Upper lobe of left lung (tissue), 6 donors: Measurements from ENCODE around the gene SLC25A15. TPM values are rescaled to one million over a fixed set of nuclear protein-coding genes. Genes with fewer than 3 reads are reported as not detected.

ENCODE experiments used
- ATAC-seq, 2 donors: fragments of 200-7000 bp; cut with Tn5 transposase; one replicate each; pipeline ENCODE4 v1.9.1; 2022; ENCODE audit warnings: mild to moderate bottlenecking in 2 of 2, moderate library complexity in 2 of 2; ENCODE audit not compliant: low FRiP score in 2 of 2
- DNase-seq, 2 donors: peaks; one replicate each; pipeline ENCODE4 v3.0.0-alpha.2; 2019 to 2020
- H3K27ac ChIP-seq, 4 donors: fragments of 200-600 bp; sonication (generic); one replicate each; pipeline ENCODE4 v1.5.1; 2016 to 2019
- H3K27me3 ChIP-seq, 4 donors: fragments of 200-600 bp; sonication (generic); one replicate each; pipeline ENCODE4 v1.5.1; 2017 to 2019
- H3K36me3 ChIP-seq, 4 donors: fragments of 200-600 bp; sonication (generic); one replicate each; pipeline ENCODE4 v1.5.1; 2016 to 2019
- H3K4me1 ChIP-seq, 4 donors: fragments of 200-600 bp; sonication (generic); one replicate each; pipeline ENCODE4 v1.5.1; 2018 to 2019
- H3K4me3 ChIP-seq, 4 donors: fragments of 200-600 bp; sonication (generic); one replicate each; pipeline ENCODE4 v1.5.1; 2017 to 2019; ENCODE audit warnings: mild to moderate bottlenecking in 2 of 4, moderate library complexity in 1 of 4
- H3K9me3 ChIP-seq, 4 donors: fragments of 200-600 bp; sonication (generic); one replicate each; pipeline ENCODE4 v1.5.1; 2018 to 2019
- CTCF ChIP-seq, 6 experiments: fragments of 450-650 bp in 4 of 6; fragments of 200-600 bp in 2 of 6; sonication (generic) in 2 of 6; IDR thresholded peaks; one replicate each; pipeline ENCODE4 v1.5.1; 2016 to 2019; ENCODE audit warnings: antibody characterized with exemption in 6 of 6
- EP300 ChIP-seq, 4 donors: sonication (generic); formaldehyde crosslinking; IDR thresholded peaks; one replicate each; pipeline ENCODE4 v1.5.1; 2017; ENCODE audit warnings: antibody characterized with exemption in 4 of 4, control low read depth in 2 of 4
- POLR2A ChIP-seq, 4 donors: fragments of 450-650 bp; IDR thresholded peaks; one replicate each; pipeline ENCODE4 v1.5.1; 2016 to 2017; ENCODE audit warnings: antibody characterized with exemption in 4 of 4, mild to moderate bottlenecking in 2 of 4
- POLR2AphosphoS5 ChIP-seq, 2 donors: sonication (generic); formaldehyde crosslinking; IDR thresholded peaks; one replicate each; pipeline ENCODE4 v1.5.1; 2017; ENCODE audit warnings: antibody characterized with exemption in 2 of 2
- WGBS, 2 donors: methylation state at CpG; one replicate each; pipeline ENCODE4 v1.1.5; 2017 to 2018; 5-methylcytosine and 5-hydroxymethylcytosine counted together
- total RNA-seq, 6 donors: library from RNA; depleted of rRNA in 4 of 6; stranded (reverse); fragments of >200 nt in 4 of 6; gene quantifications; one replicate each; pipeline versions ENCODE4 v1.1.0 to v1.2.1, GENCODE V29; 2016 to 2021
- donor health status: DM: no; HTN: no; CAD: no; lungs with moderate emphysema.
- donor health status: DM: no; HTN: yes; CAD: no; lungs with severe emphysema.

Gene SLC25A15
- total RNA-seq, 6 donors from 2014 or later: 4.7 to 9.9 (median 5.8) TPM; not detected in 1

- Histone ChIP-seq H3K9me3 (no peaks in the 10 kb centered on the region), H3K27ac (peak overlapping the region in 2 of 4 donors; percentile 50 to 69), H3K4me3 (no peak overlapping the region), H3K4me1 (peaks cover 6 to 22% (median 13%) of the 10 kb centered on the region in 4 donors), H3K27me3 (no peaks in the 10 kb centered on the region), H3K36me3 (no peaks in the 10 kb centered on the region)
- no peak for DNase-seq
- WGBS, 2 donors: 65 to 79% methylated on average over 7 of the region's 7 CpGs
- no peak for ATAC-seq
- TF ChIP-seq EP300 (IDR thresholded peaks at IDR 0.05): no peak
- TF ChIP-seq CTCF (IDR thresholded peaks at IDR 0.05): no peak
- TF ChIP-seq POLR2AphosphoS5 (IDR thresholded peaks at IDR 0.05): no peak
These were observed 13.2 kb upstream of the SLC25A15 start for GRCh38 chr13:40776232-40776631.

GRCh38 chr13:40776681-40777165 is 12.7 kb upstream of the SLC25A15 start:
- TF ChIP-seq EP300 (IDR thresholded peaks at IDR 0.05): no peak
- TF ChIP-seq POLR2AphosphoS5 (IDR thresholded peaks at IDR 0.05): no peak
- no peak for TF ChIP-seq CTCF (IDR thresholded peaks at IDR 0.05)
- TF ChIP-seq POLR2A (IDR thresholded peaks at IDR 0.05): no peak
- WGBS, 2 donors: 12 to 34% methylated on average over 7 of the region's 7 CpGs
- Histone ChIP-seq H3K4me3 (peak overlapping the region in 1 of 4 donors; percentile 32), H3K27ac (peak overlapping the region; percentile 28 to 69 (median 44)), H3K36me3 (no peaks in the 10 kb centered on the region), H3K27me3 (no peaks in the 10 kb centered on the region), H3K9me3 (no peaks in the 10 kb centered on the region), H3K4me1 (peaks cover 6 to 18% (median 11%) of the 10 kb centered on the region in 4 donors)
- ATAC-seq: peak; percentile 67 to 79
- peak in 1 of 2 donors; percentile 67 for DNase-seq

- Histone ChIP-seq H3K36me3 (no peaks in the 10 kb centered on the region), H3K27me3 (no peaks in the 10 kb centered on the region), H3K4me1 (peaks cover 6 to 14% (median 9%) of the 10 kb centered on the region in 4 donors), H3K4me3 (peak overlapping the region in 3 of 4 donors; percentile 18 to 38 (median 32)), H3K9me3 (no peaks in the 10 kb centered on the region), H3K27ac (peak overlapping the region; percentile 28 to 69 (median 44))
- WGBS, 2 donors: 16 to 22% methylated on average over 7 of the region's 7 CpGs
- TF ChIP-seq POLR2AphosphoS5 (IDR thresholded peaks at IDR 0.05) (no peak), CTCF (IDR thresholded peaks at IDR 0.05) (peak; percentile 32 to 77 (median 64)), EP300 (IDR thresholded peaks at IDR 0.05) (no peak)
- ATAC-seq (peak; percentile 70 to 84), DNase-seq (no peak)
These were observed 12.1 kb upstream of the SLC25A15 start for GRCh38 chr13:40777166-40777808.

- no peak for TF ChIP-seq POLR2A (IDR thresholded peaks at IDR 0.05)
- no peak for TF ChIP-seq CTCF (IDR thresholded peaks at IDR 0.05)
- no peak for TF ChIP-seq EP300 (IDR thresholded peaks at IDR 0.05)
- no peak for TF ChIP-seq POLR2AphosphoS5 (IDR thresholded peaks at IDR 0.05)
- H3K27me3 ChIP-seq: no peaks in the 10 kb centered on the region
- no peak for DNase-seq
- WGBS, 2 donors: 54 to 58% methylated on average over 3 of the region's 3 CpGs
- peaks cover 6 to 14% (median 9%) of the 10 kb centered on the region in 4 donors for H3K4me1 ChIP-seq
- H3K27ac ChIP-seq: peak overlapping the region in 2 of 4 donors; percentile 50 to 69
- H3K36me3 ChIP-seq: no peaks in the 10 kb centered on the region
- ATAC-seq: no peak
- H3K4me3 ChIP-seq: no peak overlapping the region
- no peaks in the 10 kb centered on the region for H3K9me3 ChIP-seq
These were observed 11.6 kb upstream of the SLC25A15 start for GRCh38 chr13:40777809-40778175.

GRCh38 chr13:40779049-40779448 is 10.4 kb upstream of the SLC25A15 start:
- ATAC-seq (no peak), DNase-seq (no peak)
- H3K4me1 ChIP-seq: peaks cover 6 to 14% (median 9%) of the 10 kb centered on the region in 4 donors
- no peaks in the 10 kb centered on the region for H3K9me3 ChIP-seq
- no peak for TF ChIP-seq POLR2AphosphoS5 (IDR thresholded peaks at IDR 0.05)
- no peak for TF ChIP-seq POLR2A (IDR thresholded peaks at IDR 0.05)
- no peak for TF ChIP-seq CTCF (IDR thresholded peaks at IDR 0.05)
- TF ChIP-seq EP300 (IDR thresholded peaks at IDR 0.05): no peak
- H3K4me3 ChIP-seq: no peak overlapping the region
- no peaks in the 10 kb centered on the region for H3K36me3 ChIP-seq
- no peaks in the 10 kb centered on the region for H3K27me3 ChIP-seq
- 41 to 50% methylated on average over 4 of the region's 4 CpGs for WGBS, 2 donors
- H3K27ac ChIP-seq: no peak overlapping the region
